ENCODE measurements around the gene CDH22. TPM values are rescaled to one million over a fixed set of nuclear protein-coding genes. Genes with fewer than 3 reads are reported as not detected.

Gene CDH22
- total and polyA plus RNA-seq, 2 donors from 2014 or later, result 0.19 to 1.6 TPM

DNA sequence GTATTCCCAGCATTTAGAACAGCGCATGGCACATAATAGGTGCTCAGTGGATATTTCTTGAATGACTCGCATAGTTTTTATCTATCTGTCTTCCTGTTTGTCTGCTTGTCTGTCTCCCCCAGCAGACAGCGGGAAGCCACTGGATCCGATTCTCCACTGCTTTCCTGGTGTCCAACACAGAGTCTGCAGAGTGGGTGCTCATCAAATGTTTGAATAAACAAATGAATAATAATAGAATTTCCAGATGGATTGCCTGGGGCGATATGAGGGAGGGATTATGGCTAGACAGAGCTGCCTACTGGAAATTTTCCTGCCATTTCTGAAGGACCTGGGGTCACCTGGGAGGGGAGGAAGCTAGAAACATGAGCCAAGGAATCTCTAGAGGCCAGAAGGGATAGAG is 18.9 kb downstream of the CDH22 start:
- FAIRE-seq (no peak), DNase-seq (peak in 1 of 5 donors; percentile 8)
- no peak overlapping the region for H3K4me3 ChIP-seq (ENCODE audit: low read length in 3 of 3)
- TF ChIP-seq, protein P1, sequence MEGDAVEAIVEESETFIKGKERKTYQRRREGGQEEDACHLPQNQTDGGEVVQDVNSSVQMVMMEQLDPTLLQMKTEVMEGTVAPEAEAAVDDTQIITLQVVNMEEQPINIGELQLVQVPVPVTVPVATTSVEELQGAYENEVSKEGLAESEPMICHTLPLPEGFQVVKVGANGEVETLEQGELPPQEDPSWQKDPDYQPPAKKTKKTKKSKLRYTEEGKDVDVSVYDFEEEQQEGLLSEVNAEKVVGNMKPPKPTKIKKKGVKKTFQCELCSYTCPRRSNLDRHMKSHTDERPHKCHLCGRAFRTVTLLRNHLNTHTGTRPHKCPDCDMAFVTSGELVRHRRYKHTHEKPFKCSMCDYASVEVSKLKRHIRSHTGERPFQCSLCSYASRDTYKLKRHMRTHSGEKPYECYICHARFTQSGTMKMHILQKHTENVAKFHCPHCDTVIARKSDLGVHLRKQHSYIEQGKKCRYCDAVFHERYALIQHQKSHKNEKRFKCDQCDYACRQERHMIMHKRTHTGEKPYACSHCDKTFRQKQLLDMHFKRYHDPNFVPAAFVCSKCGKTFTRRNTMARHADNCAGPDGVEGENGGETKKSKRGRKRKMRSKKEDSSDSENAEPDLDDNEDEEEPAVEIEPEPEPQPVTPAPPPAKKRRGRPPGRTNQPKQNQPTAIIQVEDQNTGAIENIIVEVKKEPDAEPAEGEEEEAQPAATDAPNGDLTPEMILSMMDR (IDR thresholded peaks at IDR 0.05; ENCODE audit: borderline replicate concordance, extremely low read depth, insufficient read depth), result no peak
- peaks cover 10% of the 10 kb centered on the region for H3K27me3 ChIP-seq (ENCODE audit: control insufficient read depth, insufficient read depth, low read length)
- no peaks in the 10 kb centered on the region for H3K36me3 ChIP-seq (ENCODE audit: control insufficient read depth in 2 of 3, insufficient read depth in 3 of 3, low read length in 3 of 3)
- H3K4me1 ChIP-seq (ENCODE audit: control insufficient read depth in 2 of 3, insufficient read depth in 2 of 3, low read depth in 1 of 3, low read length in 3 of 3), result no peaks in the 10 kb centered on the region
- no peak overlapping the region for H3K9ac ChIP-seq (ENCODE audit: low read length in 3 of 3)
- intact Hi-C loops (cut with DNase I), result no loop called here
- H3K9me3 ChIP-seq (ENCODE audit: control insufficient read depth in 2 of 3, insufficient read depth in 1 of 3, low read length in 3 of 3), result no peaks in the 10 kb centered on the region
- H3K27ac ChIP-seq (ENCODE audit: low read depth in 2 of 2, low read length in 2 of 2), result no peak overlapping the region

DNA sequence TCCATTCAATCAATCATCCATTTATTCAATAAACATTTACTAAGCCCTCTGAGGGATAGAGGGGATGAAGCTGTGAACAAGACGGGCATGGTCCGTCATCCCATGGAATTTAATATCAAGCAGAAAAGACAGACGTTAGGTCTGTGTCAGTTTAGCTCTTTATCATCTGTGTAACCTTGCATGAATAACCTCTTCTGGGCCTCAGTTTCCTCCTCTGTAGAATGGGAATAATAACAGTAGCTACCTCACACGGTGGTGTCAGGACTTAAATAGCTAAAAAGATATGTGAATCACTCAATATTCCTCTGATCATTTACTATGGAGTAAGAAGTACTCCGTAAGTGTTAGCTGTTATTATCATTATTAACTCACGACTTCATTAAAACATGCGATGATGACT is 21.3 kb downstream of the CDH22 start:
- Histone ChIP-seq H3K4me1 (ENCODE audit: control insufficient read depth in 2 of 3, insufficient read depth in 2 of 3, low read depth in 1 of 3, low read length in 3 of 3) (no peaks in the 10 kb centered on the region), H3K9me3 (ENCODE audit: control insufficient read depth in 2 of 3, insufficient read depth in 1 of 3, low read length in 3 of 3) (no peaks in the 10 kb centered on the region), H3K9ac (ENCODE audit: low read length in 3 of 3) (no peak overlapping the region), H3K36me3 (ENCODE audit: control insufficient read depth in 2 of 3, insufficient read depth in 3 of 3, low read length in 3 of 3) (no peaks in the 10 kb centered on the region), H3K27ac (ENCODE audit: low read depth in 2 of 2, low read length in 2 of 2) (no peak overlapping the region), H3K27me3 (ENCODE audit: control insufficient read depth, insufficient read depth, low read length) (peaks cover 18% of the 10 kb centered on the region), H3K4me3 (ENCODE audit: low read length in 3 of 3) (no peak overlapping the region)
- intact Hi-C loops (cut with DNase I), result no loop called here
- DNase-seq, result no peak
- TF ChIP-seq, protein P1 (IDR thresholded peaks at IDR 0.05; ENCODE audit: borderline replicate concordance, extremely low read depth, insufficient read depth), result no peak
- no peak for FAIRE-seq

- DNase-seq (peak in 1 of 5 donors; percentile 30), FAIRE-seq (no peak)
- Histone ChIP-seq H3K27me3 (ENCODE audit: control insufficient read depth, insufficient read depth, low read length) (peaks cover 23% of the 10 kb centered on the region), H3K4me3 (ENCODE audit: low read length in 3 of 3) (no peak overlapping the region), H3K4me1 (ENCODE audit: control insufficient read depth in 2 of 3, insufficient read depth in 2 of 3, low read depth in 1 of 3, low read length in 3 of 3) (no peaks in the 10 kb centered on the region), H3K36me3 (ENCODE audit: control insufficient read depth in 2 of 3, insufficient read depth in 3 of 3, low read length in 3 of 3) (no peaks in the 10 kb centered on the region), H3K27ac (ENCODE audit: low read depth in 2 of 2, low read length in 2 of 2) (no peak overlapping the region), H3K9me3 (ENCODE audit: control insufficient read depth in 2 of 3, insufficient read depth in 1 of 3, low read length in 3 of 3) (no peaks in the 10 kb centered on the region), H3K9ac (ENCODE audit: low read length in 3 of 3) (no peak overlapping the region)
- TF ChIP-seq, protein P1 (IDR thresholded peaks at IDR 0.05; ENCODE audit: borderline replicate concordance, extremely low read depth, insufficient read depth), result no peak
- intact Hi-C loops (cut with DNase I), result no loop called here
These were observed 21.9 kb downstream of the CDH22 start for GRCh38 chr20:46286382-46286781.

DNA sequence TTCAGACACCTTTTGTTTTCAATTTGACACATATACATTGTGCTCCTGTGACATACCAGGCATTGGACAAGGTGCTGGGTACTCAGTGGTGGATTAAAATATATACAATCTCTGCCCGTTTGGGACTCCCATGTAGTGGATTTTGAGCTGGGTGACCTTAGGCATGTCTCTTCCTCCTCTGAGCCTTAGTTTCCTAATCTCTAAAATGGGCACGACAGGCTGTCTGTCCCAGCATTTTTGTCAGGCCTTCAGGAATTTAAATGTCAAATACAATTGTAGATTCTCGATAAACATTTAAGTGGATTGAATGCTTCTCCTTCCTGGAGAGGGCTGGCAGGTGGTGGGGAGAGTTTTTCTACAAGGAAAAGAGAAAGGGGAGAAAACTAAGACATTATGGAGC is 22.6 kb downstream of the CDH22 start:
- no peak for DNase-seq
- no peaks in the 10 kb centered on the region for H3K4me1 ChIP-seq (ENCODE audit: control insufficient read depth in 2 of 3, insufficient read depth in 2 of 3, low read depth in 1 of 3, low read length in 3 of 3)
- FAIRE-seq, result no peak
- H3K9ac ChIP-seq (ENCODE audit: low read length in 3 of 3), result no peak overlapping the region
- H3K4me3 ChIP-seq (ENCODE audit: low read length in 3 of 3), result no peak overlapping the region
- H3K9me3 ChIP-seq (ENCODE audit: control insufficient read depth in 2 of 3, insufficient read depth in 1 of 3, low read length in 3 of 3), result no peaks in the 10 kb centered on the region
- intact Hi-C loops (cut with DNase I), result no loop called here
- H3K27ac ChIP-seq (ENCODE audit: low read depth in 2 of 2, low read length in 2 of 2), result no peak overlapping the region
- TF ChIP-seq, protein P1 (IDR thresholded peaks at IDR 0.05; ENCODE audit: borderline replicate concordance, extremely low read depth, insufficient read depth), result no peak
- H3K36me3 ChIP-seq (ENCODE audit: control insufficient read depth in 2 of 3, insufficient read depth in 3 of 3, low read length in 3 of 3), result no peaks in the 10 kb centered on the region
- peaks cover 25% of the 10 kb centered on the region for H3K27me3 ChIP-seq (ENCODE audit: control insufficient read depth, insufficient read depth, low read length)
